SU-DHL-6 (cell line): ENCODE results near the gene KLHL29.

Source experiments
- H2AFZ ChIP-seq: fragments of 200-600 bp; sonication (generic); 2 replicates; pipeline ENCODE4 v1.6.1; 2014; ENCODE audit warnings: low read depth, mild to moderate bottlenecking, moderate library complexity, mixed read lengths, antibody characterized with exemption, low read length; ENCODE audit not compliant: severe bottlenecking
- H3F3A ChIP-seq: fragments of 200-600 bp; shearing (Covaris generic); 2 replicates; pipeline ENCODE4 v1.6.0; 2016; ENCODE audit warnings: antibody characterized with exemption, mild to moderate bottlenecking; ENCODE audit not compliant: insufficient read depth
- H3K27ac ChIP-seq: fragments of 200-600 bp; sonication (generic); 2 replicates; pipeline ENCODE4 v1.5.1; 2016; ENCODE audit warnings: low read depth, mild to moderate bottlenecking, low read length, moderate library complexity, mixed read lengths
- H3K27me3 ChIP-seq: fragments of 200-600 bp; sonication (generic), shearing (Covaris generic); 2 replicates; pipeline ENCODE4 v1.6.0; 2014; ENCODE audit warnings: mild to moderate bottlenecking, low read length
- H3K36me3 ChIP-seq: fragments of 200-600 bp; sonication (generic); 2 replicates; pipeline ENCODE4 v1.6.1; 2014; ENCODE audit warnings: mild to moderate bottlenecking, low read length, mixed read lengths
- H3K4me2 ChIP-seq: fragments of 300-600, 200-600 bp; shearing (Covaris generic), sonication (generic); 2 replicates; pipeline ENCODE4 v1.6.0; 2014; ENCODE audit warnings: low read length, low read depth, mild to moderate bottlenecking; ENCODE audit not compliant: poor library complexity, severe bottlenecking
- H3K4me3 ChIP-seq: fragments of 200-600 bp; sonication (generic); 2 replicates; pipeline ENCODE4 v1.5.1; 2014; ENCODE audit warnings: antibody characterized with exemption, low read length, mild to moderate bottlenecking, mixed read lengths; ENCODE audit not compliant: insufficient read depth, poor library complexity, severe bottlenecking
- H3K79me2 ChIP-seq: fragments of 200-600 bp; sonication (generic); 2 replicates; pipeline ENCODE4 v1.6.1; 2014; ENCODE audit warnings: mild to moderate bottlenecking, low read length, moderate library complexity; ENCODE audit not compliant: insufficient read depth
- H3K9ac ChIP-seq: fragments of 200-600 bp; sonication (generic); 2 replicates; pipeline ENCODE4 v1.7.0; 2014; ENCODE audit warnings: mild to moderate bottlenecking, low read length
- H3K9me2 ChIP-seq: fragments of 200-600 bp; sonication (generic); replicated peaks from 2 replicates; pipeline ENCODE4 v1.6.1; 2014; ENCODE audit warnings: low read length; ENCODE audit not compliant: insufficient read depth
- H3K9me3 ChIP-seq: fragments of 200-600 bp; sonication (generic); 2 replicates; pipeline ENCODE4 v1.6.1; 2014; ENCODE audit warnings: low read length, mixed read lengths; ENCODE audit not compliant: insufficient read depth
- H4K20me1 ChIP-seq: fragments of 200-600 bp; sonication (generic); 2 replicates; pipeline ENCODE4 v1.6.1; 2014; ENCODE audit warnings: low read depth, mild to moderate bottlenecking, antibody characterized with exemption, low read length, moderate library complexity, mixed read lengths
- CTCF ChIP-seq: fragments of 200-600 bp; sonication (generic); IDR thresholded peaks from one replicate; pipeline ENCODE4 v1.5.1; 2017; ENCODE audit warnings: antibody characterized with exemption, mild to moderate bottlenecking, low read length, moderate library complexity; ENCODE audit not compliant: insufficient read depth, poor library complexity, severe bottlenecking
- EZH2phosphoT487 ChIP-seq: fragments of 200-600 bp; sonication (generic), shearing (Covaris generic); conservative IDR thresholded peaks from 2 replicates; pipeline ENCODE4 v1.6.1; 2018; ENCODE audit warnings: mild to moderate bottlenecking, antibody characterized with exemption, low read length, moderate library complexity, mixed read lengths

Gene KLHL29

GRCh38 chr2:23561088-23561487 is 176.1 kb downstream of the KLHL29 start:
- H3K9me2 ChIP-seq, result no peaks in the 10 kb centered on the region
- H3K36me3 ChIP-seq, result no peaks in the 10 kb centered on the region
- H4K20me1 ChIP-seq, result no peaks in the 10 kb centered on the region
- no peak overlapping the region for H3K9ac ChIP-seq
- H3K9me3 ChIP-seq, result no peaks in the 10 kb centered on the region
- H3K27ac ChIP-seq, result no peak overlapping the region
- no peaks in the 10 kb centered on the region for H3K27me3 ChIP-seq
- no peak overlapping the region for H2AFZ ChIP-seq
- TF ChIP-seq EZH2phosphoT487 (no peak), CTCF (no peak)
- H3K4me3 ChIP-seq, result no peak overlapping the region
- no peaks in the 10 kb centered on the region for H3F3A ChIP-seq
- no peak overlapping the region for H3K4me2 ChIP-seq
- no peaks in the 10 kb centered on the region for H3K79me2 ChIP-seq

DNA sequence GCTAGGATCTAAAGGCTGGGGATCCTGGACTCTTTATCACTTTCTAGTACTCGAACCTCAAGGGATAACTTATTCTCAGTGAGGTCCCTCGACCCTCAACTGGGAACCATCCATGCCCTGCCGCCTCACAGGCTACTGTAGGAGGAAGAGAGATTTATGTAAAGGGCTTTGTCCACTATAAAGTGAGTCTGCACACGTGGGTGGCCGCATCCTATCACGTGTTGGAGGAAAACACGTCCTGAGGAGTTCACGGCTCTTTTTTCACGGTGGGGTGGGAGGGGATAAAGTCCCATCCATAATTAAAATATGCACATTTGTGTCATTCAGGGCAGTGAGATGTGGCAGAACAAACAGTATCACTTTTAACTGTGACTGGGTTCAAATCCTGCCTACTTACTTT is 176.6 kb downstream of the KLHL29 start:
- Histone ChIP-seq H3K9me3 (no peaks in the 10 kb centered on the region), H3K36me3 (no peaks in the 10 kb centered on the region), H2AFZ (no peak overlapping the region), H3K4me3 (no peak overlapping the region), H3K27me3 (no peaks in the 10 kb centered on the region), H3K27ac (no peak overlapping the region), H3F3A (no peaks in the 10 kb centered on the region), H4K20me1 (no peaks in the 10 kb centered on the region), H3K9ac (no peak overlapping the region), H3K4me2 (no peak overlapping the region), H3K9me2 (no peaks in the 10 kb centered on the region), H3K79me2 (no peaks in the 10 kb centered on the region)
- TF ChIP-seq CTCF, result no peak

DNA sequence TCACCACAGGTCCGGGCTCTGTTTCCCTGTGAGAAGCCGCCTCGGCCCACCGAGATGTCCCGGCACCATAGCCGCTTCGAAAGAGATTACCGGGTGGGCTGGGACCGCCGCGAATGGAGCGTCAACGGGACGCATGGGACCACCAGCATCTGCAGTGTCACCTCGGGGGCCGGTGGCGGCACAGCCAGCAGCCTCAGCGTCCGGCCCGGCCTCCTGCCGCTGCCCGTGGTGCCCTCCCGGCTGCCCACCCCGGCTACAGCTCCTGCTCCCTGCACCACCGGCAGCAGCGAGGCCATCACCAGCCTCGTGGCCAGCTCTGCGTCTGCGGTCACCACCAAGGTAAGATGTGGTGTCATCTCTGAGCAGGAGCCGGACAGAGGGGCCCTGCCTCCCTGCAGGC is 177.2 kb downstream of the KLHL29 start:
- H3K27me3 ChIP-seq, result no peaks in the 10 kb centered on the region
- no peaks in the 10 kb centered on the region for H3F3A ChIP-seq
- H2AFZ ChIP-seq, result no peak overlapping the region
- no peak overlapping the region for H3K4me3 ChIP-seq
- no peaks in the 10 kb centered on the region for H3K79me2 ChIP-seq
- no peaks in the 10 kb centered on the region for H4K20me1 ChIP-seq
- no peak overlapping the region for H3K27ac ChIP-seq
- H3K9me2 ChIP-seq, result no peaks in the 10 kb centered on the region
- H3K4me2 ChIP-seq, result no peak overlapping the region
- no peaks in the 10 kb centered on the region for H3K9me3 ChIP-seq
- no peak overlapping the region for H3K9ac ChIP-seq
- TF ChIP-seq EZH2phosphoT487, result no peak
- TF ChIP-seq CTCF, result no peak
- H3K36me3 ChIP-seq, result no peaks in the 10 kb centered on the region

DNA sequence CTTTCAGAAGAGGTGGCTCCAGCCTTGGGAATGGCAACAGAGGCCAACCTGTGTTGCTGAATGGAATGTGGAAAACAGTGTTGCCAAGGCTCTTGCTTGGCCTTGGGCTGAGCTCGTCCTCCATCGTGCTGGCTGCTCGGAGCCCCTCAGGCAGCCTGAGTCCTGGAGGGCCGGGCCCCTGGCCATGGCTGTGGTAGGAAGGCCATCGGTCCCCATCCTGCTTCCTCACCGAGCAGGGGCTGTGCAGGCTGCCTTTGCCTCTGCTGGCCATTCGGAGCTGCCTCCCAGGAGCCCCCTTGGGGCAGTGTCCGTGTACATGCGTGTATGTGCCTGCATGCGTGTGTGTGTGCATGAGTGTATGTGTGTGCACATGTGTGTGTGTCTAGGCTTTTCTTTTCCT is 178.2 kb downstream of the KLHL29 start:
- no peak overlapping the region for H3K4me2 ChIP-seq
- no peak overlapping the region for H2AFZ ChIP-seq
- no peaks in the 10 kb centered on the region for H3F3A ChIP-seq
- TF ChIP-seq CTCF (no peak), EZH2phosphoT487 (no peak)
- no peak overlapping the region for H3K4me3 ChIP-seq
- no peaks in the 10 kb centered on the region for H3K9me3 ChIP-seq
- no peak overlapping the region for H3K9ac ChIP-seq
- no peaks in the 10 kb centered on the region for H4K20me1 ChIP-seq
- no peaks in the 10 kb centered on the region for H3K36me3 ChIP-seq
- no peaks in the 10 kb centered on the region for H3K27me3 ChIP-seq
- no peaks in the 10 kb centered on the region for H3K9me2 ChIP-seq
- no peaks in the 10 kb centered on the region for H3K79me2 ChIP-seq
- H3K27ac ChIP-seq, result no peak overlapping the region
